Activated CD8-positive, alpha-beta memory T cell treated with anti-CD3 and anti-CD28 coated beads, Interleukin-2, amount 50 U/mL, for 24 hours (primary cell): Measurements from ENCODE around the gene RPS19BP1.
A peak's percentile ranks its signal among the peaks of the same experiment; 100 is the strongest.
"Not testable (repeated sequence)": the region's sequence is repeated elsewhere in the genome, so short reads cannot be mapped to it uniquely, and the experiment has no call there.

Experiments
- DNase-seq: peaks from one replicate; pipeline ENCODE4 v3.0.0-alpha.2; 2020; ENCODE audit errors: extremely low read depth

RPS19BP1 gene

GRCh38 chr22:39528681-39529486 lies 3.7 kb downstream of the RPS19BP1 start:
- peak; percentile 64 for DNase-seq

GRCh38 chr22:39528080-39528661 lies 4.4 kb downstream of the RPS19BP1 start:
- no peak for DNase-seq

- DNase-seq: no peak
Measured at GRCh38 chr22:39527481-39527961, 5.0 kb downstream of the RPS19BP1 start.

GRCh38 chr22:39526736-39527171 lies 5.8 kb downstream of the RPS19BP1 start:
- no peak for DNase-seq

GRCh38 chr22:39525658-39525975 lies 6.9 kb downstream of the RPS19BP1 start:
- DNase-seq: no peak

GRCh38 chr22:39524753-39525657 lies 7.5 kb downstream of the RPS19BP1 start:
- DNase-seq: no peak

GRCh38 chr22:39524089-39524752 lies 8.3 kb downstream of the RPS19BP1 start:
- no peak for DNase-seq

- no peak for DNase-seq
Measured at GRCh38 chr22:39522567-39523300, 9.8 kb downstream of the RPS19BP1 start.

- not testable (repeated sequence) for DNase-seq
Measured at GRCh38 chr22:39522091-39522490, 10.5 kb downstream of the RPS19BP1 start.

- not testable (repeated sequence) for DNase-seq
Measured at GRCh38 chr22:39521106-39521885, 11.3 kb downstream of the RPS19BP1 start.

- peak; percentile 73 for DNase-seq
Measured at GRCh38 chr22:39520226-39521105, 12.1 kb downstream of the RPS19BP1 start, which contains the start of gene ATF4. ATF4 (plus strand) TSS chr22:39520562; CDS start chr22:39521446, 884 bp downstream.

GRCh38 chr22:39519681-39520225 lies 12.8 kb downstream of the RPS19BP1 start:
- peak; percentile 89 for DNase-seq

- no peak for DNase-seq
Measured at GRCh38 chr22:39518996-39519680, 13.4 kb downstream of the RPS19BP1 start.

- DNase-seq: no peak
Measured at GRCh38 chr22:39518144-39518786, 14.3 kb downstream of the RPS19BP1 start.

GRCh38 chr22:39517470-39517869 lies 15.1 kb downstream of the RPS19BP1 start:
- DNase-seq: no peak

- no peak for DNase-seq
Measured at GRCh38 chr22:39515266-39516050, 17.1 kb downstream of the RPS19BP1 start.
